ENCODE results near the gene ENTHD1. TPM values are rescaled to one million over a fixed set of nuclear protein-coding genes. Genes with fewer than 3 reads are reported as not detected.

ENTHD1 gene
- total and polyA plus RNA-seq, 2 of the 8 experiments (the other 6 are each of a cell fraction or from before 2014, with no cell fraction given): not detected

- Histone ChIP-seq H3K14ac (ENCODE audit: insufficient read length) (no peak overlapping the region), H2AFZ (ENCODE audit: low read length) (no peak overlapping the region), H3K56ac (replicated peaks; ENCODE audit: insufficient read length, low read depth, low read length) (no peak overlapping the region), H2BK12ac (ENCODE audit: low read depth, low read length) (no peak overlapping the region), H3K4me1 (replicated peaks in 1 of 4; ENCODE audit: control insufficient read depth in 3 of 4, insufficient read depth in 4 of 4, low read length in 3 of 4) (no peaks in the 10 kb centered on the region), H4K20me1 (replicated peaks in 1 of 2; ENCODE audit: control insufficient read depth in 1 of 2, insufficient read depth in 2 of 2, low read length in 2 of 2) (no peaks in the 10 kb centered on the region), H3K9ac (replicated peaks in 1 of 4; ENCODE audit: extremely low read depth in 1 of 4, low read depth in 3 of 4, low read length in 3 of 4) (no peak overlapping the region), H3K79me1 (ENCODE audit: low read depth, low read length) (no peaks in the 10 kb centered on the region), H3K4ac (replicated peaks; ENCODE audit: insufficient read length, low read depth, low read length) (no peak overlapping the region), H4K91ac (replicated peaks; ENCODE audit: insufficient read length, low read length) (no peak overlapping the region), H3K4me2 (ENCODE audit: insufficient read depth in 1 of 2, low read depth in 2 of 2, low read length in 2 of 2) (no peak overlapping the region), H2BK5ac (ENCODE audit: low read depth, low read length) (no peak overlapping the region), H3K23ac (ENCODE audit: insufficient read length) (no peak overlapping the region), H2BK120ac (replicated peaks; ENCODE audit: low read depth, low read length) (no peak overlapping the region), H2BK20ac (ENCODE audit: low read length) (no peak overlapping the region), H3K18ac (ENCODE audit: extremely low read depth, low read length) (no peak overlapping the region), H3K23me2 (ENCODE audit: low read depth, low read length) (no peaks in the 10 kb centered on the region), H4K8ac (ENCODE audit: extremely low read depth, insufficient read depth, low read length) (no peak overlapping the region), H2BK15ac (ENCODE audit: low read length) (no peak overlapping the region), H3K4me3 (ENCODE audit: extremely low read depth in 1 of 4, insufficient read depth in 2 of 4, low read depth in 3 of 4, low read length in 4 of 4) (no peak overlapping the region), H3K79me2 (ENCODE audit: control insufficient read depth in 1 of 2, insufficient read depth in 2 of 2, low read length in 2 of 2) (no peaks in the 10 kb centered on the region), H3K27ac (ENCODE audit: low read depth, low read length) (no peak overlapping the region), H3K9me3 (ENCODE audit: insufficient read depth in 2 of 2, low read depth in 1 of 2, low read length in 1 of 2) (0 out of 4 replicates have a peak, but pooled peaks cover 0 to 4% of the 10 kb centered on the region in 2 experiments), H3K36me3 (ENCODE audit: control insufficient read depth in 2 of 4, insufficient read depth in 4 of 4, low read length in 3 of 4) (no peaks in the 10 kb centered on the region), H3K27me3 (replicated peaks in 1 of 4; ENCODE audit: control insufficient read depth in 3 of 4, extremely low read depth in 1 of 4, insufficient read depth in 3 of 4, low read length in 3 of 4) (no peaks in the 10 kb centered on the region), H2AK5ac (ENCODE audit: low read depth, low read length) (no peak overlapping the region), H4K5ac (ENCODE audit: insufficient read length, low read depth, low read length) (no peak overlapping the region)
- ChIA-PET POLR2A (ENCODE audit: partially characterized antibody) (no interaction called here), CTCF (ENCODE audit: partially characterized antibody) (interaction anchor here (0.9 kb wide), 1 partner anchor 210 kb away, joined by 3 read pairs; no protein-coding TSS in a partner anchor)
- FAIRE-seq: no peak
- no peak for DNase-seq (ENCODE audit: low read depth in 1 of 2, low spot score in 2 of 2)
- TF ChIP-seq HDAC6 (IDR thresholded peaks at IDR 0.05; ENCODE audit: low read depth, low read length) (no peak), CTCF (IDR thresholded peaks at IDR 0.05; ENCODE audit: control extremely low read depth in 1 of 3, insufficient read depth in 1 of 3, low read depth in 1 of 3, low read length in 3 of 3) (no peak), E2F6 (IDR thresholded peaks at IDR 0.05) (no peak), KDM1A (IDR thresholded peaks at IDR 0.05; ENCODE audit: borderline replicate concordance, low read length) (no peak), JUN (IDR thresholded peaks at IDR 0.05; ENCODE audit: low read depth, low read length) (no peak), CHD2 (IDR thresholded peaks at IDR 0.05; ENCODE audit: low read length) (no peak), BACH1 (IDR thresholded peaks at IDR 0.05; ENCODE audit: low read length) (no peak)
Measured at GRCh38 chr22:39744353-39744752, 149.2 kb downstream of the ENTHD1 start.

Measured in H1 (cell line).